Prostate gland (tissue), 2 donors: ENCODE measurements around the gene INTS1.

Source experiments
- CTCF ChIP-seq, 4 experiments: fragments of 200-600 bp in 2 of 4; fragments of 450-650 bp in 2 of 4; sonication (generic) in 2 of 4; IDR thresholded peaks; 1 replicate in 3 of 4; 2 replicates in 1 of 4; pipeline ENCODE4 v1.5.1; 2016 to 2019; ENCODE audit warnings: antibody characterized with exemption in 4 of 4, mild to moderate bottlenecking in 2 of 4, moderate library complexity in 2 of 4
- POLR2A ChIP-seq: fragments of 450-650 bp; IDR thresholded peaks from one replicate; pipeline ENCODE4 v1.6.1; 2016; ENCODE audit warnings: antibody characterized with exemption, mild to moderate bottlenecking
- POLR2AphosphoS5 ChIP-seq: sonication (generic); formaldehyde crosslinking; IDR thresholded peaks from one replicate; pipeline ENCODE4 v1.6.1; 2017; ENCODE audit warnings: antibody characterized with exemption

GRCh38 chr7:1425292-1426136 lies 78.7 kb downstream of the INTS1 start:
- TF ChIP-seq POLR2AphosphoS5 (no peak), CTCF (IDR thresholded peaks at IDR 0.05) (no peak), POLR2A (no peak)
